Upper lobe of left lung (tissue), 6 donors: Measurements from ENCODE around the gene EGLN1. TPM values are rescaled to one million over a fixed set of nuclear protein-coding genes. Genes with fewer than 3 reads are reported as not detected.
"Not testable (repeated sequence)": the region's sequence is repeated elsewhere in the genome, so short reads cannot be mapped to it uniquely, and the experiment has no call there.

Source experiments
- ATAC-seq, 2 donors: fragments of 200-7000 bp; cut with Tn5 transposase; one replicate each; pipeline ENCODE4 v1.9.1; 2022; ENCODE audit warnings: mild to moderate bottlenecking in 2 of 2, moderate library complexity in 2 of 2; ENCODE audit not compliant: low FRiP score in 2 of 2
- DNase-seq, 2 donors: peaks; one replicate each; pipeline ENCODE4 v3.0.0-alpha.2; 2019 to 2020
- H3K27ac ChIP-seq, 4 donors: fragments of 200-600 bp; sonication (generic); one replicate each; pipeline ENCODE4 v1.5.1; 2016 to 2019
- H3K27me3 ChIP-seq, 4 donors: fragments of 200-600 bp; sonication (generic); one replicate each; pipeline ENCODE4 v1.5.1; 2017 to 2019
- H3K36me3 ChIP-seq, 4 donors: fragments of 200-600 bp; sonication (generic); one replicate each; pipeline ENCODE4 v1.5.1; 2016 to 2019
- H3K4me1 ChIP-seq, 4 donors: fragments of 200-600 bp; sonication (generic); one replicate each; pipeline ENCODE4 v1.5.1; 2018 to 2019
- H3K4me3 ChIP-seq, 4 donors: fragments of 200-600 bp; sonication (generic); one replicate each; pipeline ENCODE4 v1.5.1; 2017 to 2019; ENCODE audit warnings: mild to moderate bottlenecking in 2 of 4, moderate library complexity in 1 of 4
- H3K9me3 ChIP-seq, 4 donors: fragments of 200-600 bp; sonication (generic); one replicate each; pipeline ENCODE4 v1.5.1; 2018 to 2019
- CTCF ChIP-seq, 6 experiments: fragments of 450-650 bp in 4 of 6; fragments of 200-600 bp in 2 of 6; sonication (generic) in 2 of 6; IDR thresholded peaks; one replicate each; pipeline ENCODE4 v1.5.1; 2016 to 2019; ENCODE audit warnings: antibody characterized with exemption in 6 of 6
- EP300 ChIP-seq, 4 donors: sonication (generic); formaldehyde crosslinking; IDR thresholded peaks; one replicate each; pipeline ENCODE4 v1.5.1; 2017; ENCODE audit warnings: antibody characterized with exemption in 4 of 4, control low read depth in 2 of 4
- POLR2A ChIP-seq, 4 donors: fragments of 450-650 bp; IDR thresholded peaks; one replicate each; pipeline ENCODE4 v1.5.1; 2016 to 2017; ENCODE audit warnings: antibody characterized with exemption in 4 of 4, mild to moderate bottlenecking in 2 of 4
- POLR2AphosphoS5 ChIP-seq, 2 donors: sonication (generic); formaldehyde crosslinking; IDR thresholded peaks; one replicate each; pipeline ENCODE4 v1.5.1; 2017; ENCODE audit warnings: antibody characterized with exemption in 2 of 2
- WGBS, 2 donors: methylation state at CpG; one replicate each; pipeline ENCODE4 v1.1.5; 2017 to 2018; 5-methylcytosine and 5-hydroxymethylcytosine counted together
- total RNA-seq, 6 donors: library from RNA; depleted of rRNA in 4 of 6; stranded (reverse); fragments of >200 nt in 4 of 6; gene quantifications; one replicate each; pipeline versions ENCODE4 v1.1.0 to v1.2.1, GENCODE V29; 2016 to 2021
- donor health status: DM: no; HTN: no; CAD: no; lungs with moderate emphysema.
- donor health status: DM: no; HTN: yes; CAD: no; lungs with severe emphysema.

Gene EGLN1
- total RNA-seq: 10 to 100 TPM; 19.9 to 30.4 (median 22.8) TPM

GRCh38 chr1:231421971-231422797 lies at the start of gene EGLN1:
TSS of gene EGLN1 (minus strand) at chr1:231422287. CDS start at chr1:231421888, 399 bp downstream.
- H3K36me3 ChIP-seq: no peaks in the 10 kb centered on the region
- H3K4me1 ChIP-seq: peaks cover 24 to 42% (median 31%) of the 10 kb centered on the region in 4 donors
- H3K4me3 ChIP-seq: peak within 1 kb of the TSS; percentile 71 to 92 (median 80)
- peak within 1 kb of the TSS; percentile 95 to 98 (median 96) for H3K27ac ChIP-seq
- peak; percentile 85 to 97 for DNase-seq
- H3K27me3 ChIP-seq: no peaks in the 10 kb centered on the region
- ATAC-seq: peak; percentile 94 to 96
- 0% methylated on average over 13 to 66 of the region's 104 CpGs for WGBS, 2 donors
- H3K9me3 ChIP-seq: no peaks in the 10 kb centered on the region
- peak in 3 of 4 donors; percentile 47 to 92 (median 64) for TF ChIP-seq POLR2A (IDR thresholded peaks at IDR 0.05)
- no peak for TF ChIP-seq EP300 (IDR thresholded peaks at IDR 0.05)
- peak in 5 of 6 experiments; percentile 14 to 37 (median 33) for TF ChIP-seq CTCF (IDR thresholded peaks at IDR 0.05)
- peak; percentile 33 to 73 for TF ChIP-seq POLR2AphosphoS5 (IDR thresholded peaks at IDR 0.05)

GRCh38 chr1:231471500-231471899 lies 49.4 kb upstream of the EGLN1 start:
- ATAC-seq, DNase-seq, H3K9me3 ChIP-seq, H3K4me1 ChIP-seq, H3K27ac ChIP-seq, H3K36me3 ChIP-seq, H3K4me3 ChIP-seq, H3K27me3 ChIP-seq: not testable (repeated sequence)
- 89 to 93% methylated on average over 3 to 5 of the region's 5 CpGs for WGBS, 2 donors

GRCh38 chr1:231471027-231471426 lies 48.9 kb upstream of the EGLN1 start:
- ATAC-seq, H3K27ac ChIP-seq, H3K4me1 ChIP-seq, H3K9me3 ChIP-seq, DNase-seq, H3K36me3 ChIP-seq, H3K4me3 ChIP-seq, H3K27me3 ChIP-seq: not testable (repeated sequence)
- 90 to 91% methylated on average over 2 of the region's 3 CpGs for WGBS, 2 donors

GRCh38 chr1:231467986-231468385 lies 45.9 kb upstream of the EGLN1 start:
- ATAC-seq: no peak
- no peaks in the 10 kb centered on the region for H3K36me3 ChIP-seq

DNA sequence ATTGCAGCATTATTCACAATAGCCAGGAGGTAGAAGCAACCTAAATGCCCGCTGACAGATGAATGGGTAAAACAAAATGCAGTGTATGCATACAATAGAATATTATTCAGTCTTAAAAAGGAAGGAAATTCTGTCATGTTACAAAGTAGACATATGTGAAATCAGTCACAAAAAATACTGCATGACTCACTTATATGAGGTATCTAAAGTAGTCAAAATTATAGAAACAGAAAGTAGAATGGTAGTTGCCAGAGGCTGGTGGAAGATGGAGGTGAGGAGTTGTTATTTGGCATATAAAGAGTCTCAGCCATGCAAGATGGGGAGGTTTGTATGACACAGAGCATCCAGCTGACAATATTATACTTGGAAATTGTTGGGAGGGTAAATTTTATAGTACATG lies 43.0 kb upstream of the EGLN1 start:
- Histone ChIP-seq H3K27ac (no peak overlapping the region), H3K27me3 (no peaks in the 10 kb centered on the region), H3K36me3 (no peaks in the 10 kb centered on the region), H3K4me1 (peaks cover 0 to 6% (median 0%) of the 10 kb centered on the region in 4 donors), H3K9me3 (no peaks in the 10 kb centered on the region), H3K4me3 (no peak overlapping the region)
- no peak for ATAC-seq
- 76 to 84% methylated on average over 1 of the region's 1 CpG for WGBS, 2 donors
- DNase-seq: no peak
- no peak for TF ChIP-seq EP300 (IDR thresholded peaks at IDR 0.05)
- TF ChIP-seq CTCF (IDR thresholded peaks at IDR 0.05): no peak
- TF ChIP-seq POLR2A (IDR thresholded peaks at IDR 0.05): no peak
- no peak for TF ChIP-seq POLR2AphosphoS5 (IDR thresholded peaks at IDR 0.05)

More at GRCh38 chr1:231467986-231468385, 45.9 kb upstream of the EGLN1 start:
- no peaks in the 10 kb centered on the region for H3K9me3 ChIP-seq
- TF ChIP-seq POLR2A (IDR thresholded peaks at IDR 0.05): no peak
- TF ChIP-seq CTCF (IDR thresholded peaks at IDR 0.05): no peak
- TF ChIP-seq EP300 (IDR thresholded peaks at IDR 0.05): no peak
- no peak for TF ChIP-seq POLR2AphosphoS5 (IDR thresholded peaks at IDR 0.05)
- WGBS, 2 donors: 67 to 68% methylated on average over 1 of the region's 1 CpG
- no peak overlapping the region for H3K27ac ChIP-seq
- DNase-seq: no peak
- H3K4me3 ChIP-seq: no peak overlapping the region
- H3K4me1 ChIP-seq: peaks cover 0 to 6% (median 0%) of the 10 kb centered on the region in 4 donors
- H3K27me3 ChIP-seq: no peaks in the 10 kb centered on the region
